Measurements from ENCODE around the gene TRRAP.

- no peak for TF ChIP-seq CTCF (IDR thresholded peaks at IDR 0.05; ENCODE audit: insufficient read depth, low read length)
- TF ChIP-seq SPI1 (IDR thresholded peaks at IDR 0.05; ENCODE audit: borderline replicate concordance, low read depth): no peak
Observed at GRCh38 chr7:98984126-98984525, 105.8 kb downstream of the TRRAP start.
